ENCODE results near the gene BICDL1.

BICDL1 gene

GRCh38 chr12:119988472-119989360 is at the start of gene BICDL1 (continued):
- TF ChIP-seq ZBTB17 (tag by site-specific recombination; IDR thresholded peaks at IDR 0.05): peak; percentile 83
- TF ChIP-seq ZNF354C (tag by site-specific recombination; IDR thresholded peaks at IDR 0.05; ENCODE audit: borderline replicate concordance, low read depth): no peak
- TF ChIP-seq ZNF157 (tag by site-specific recombination; IDR thresholded peaks at IDR 0.05): no peak
- TF ChIP-seq HOXA7 (CRISPR knock-in tag; IDR thresholded peaks at IDR 0.05; ENCODE audit: borderline replicate concordance): no peak
- no peak for TF ChIP-seq ZNF701 (tag by site-specific recombination; IDR thresholded peaks at IDR 0.05)
- no peak for TF ChIP-seq ZNF626 (tag by site-specific recombination; IDR thresholded peaks at IDR 0.05)
- no peak for TF ChIP-seq ZNF175 (tag by site-specific recombination; IDR thresholded peaks at IDR 0.05)
- TF ChIP-seq ZBTB48 (tag by site-specific recombination; IDR thresholded peaks at IDR 0.05): peak; percentile 45; the same call in 1 of the 2 replicates
- peak; percentile 38; the same call in 1 of the 2 replicates for TF ChIP-seq ZSCAN30 (tag by site-specific recombination; IDR thresholded peaks at IDR 0.05)
- no peak for TF ChIP-seq ZNF211 (tag by site-specific recombination; IDR thresholded peaks at IDR 0.05; ENCODE audit: low read depth)
- 0 out of 2 replicates have a peak, but pooled peaks have one; percentile 51 for TF ChIP-seq ZNF10 (tag by site-specific recombination; IDR thresholded peaks at IDR 0.05)
- TF ChIP-seq ZNF660 (tag by site-specific recombination; IDR thresholded peaks at IDR 0.05): 0 out of 2 replicates have a peak, but pooled peaks have one; percentile 7
- no peak for TF ChIP-seq GFI1B (tag by site-specific recombination; IDR thresholded peaks at IDR 0.05)
- peak; percentile 91; the same call in 1 of the 2 replicates for TF ChIP-seq KLF8 (tag by site-specific recombination; IDR thresholded peaks at IDR 0.05)
- TF ChIP-seq ZNF426 (tag by site-specific recombination; IDR thresholded peaks at IDR 0.05): no peak
- TF ChIP-seq ZFP69B (tag by site-specific recombination; IDR thresholded peaks at IDR 0.05): no peak
- TF ChIP-seq ZBTB8A (tag by site-specific recombination; IDR thresholded peaks at IDR 0.05): peak; percentile 49; the same call in 1 of the 2 replicates
- TF ChIP-seq ZNF843 (tag by site-specific recombination; IDR thresholded peaks at IDR 0.05): no peak
- no peak for TF ChIP-seq ZNF658 (tag by site-specific recombination; IDR thresholded peaks at IDR 0.05)
- no peak for TF ChIP-seq ZNF416 (tag by site-specific recombination; IDR thresholded peaks at IDR 0.05)
- TF ChIP-seq ZFHX2 (tag by site-specific recombination; conservative IDR thresholded peaks at IDR 0.05): peak; percentile 95
- no peak for TF ChIP-seq ZNF24 (tag by site-specific recombination; IDR thresholded peaks at IDR 0.05)
- TF ChIP-seq MEIS1 (CRISPR knock-in tag; IDR thresholded peaks at IDR 0.05; ENCODE audit: borderline replicate concordance): no peak
- no peak for TF ChIP-seq ZNF221 (tag by site-specific recombination; IDR thresholded peaks at IDR 0.05; ENCODE audit: borderline replicate concordance)
- TF ChIP-seq SCRT2 (tag by site-specific recombination; IDR thresholded peaks at IDR 0.05): 0 out of 2 replicates have a peak, but pooled peaks have one; percentile 11
- no peak for TF ChIP-seq ZNF792 (tag by site-specific recombination; IDR thresholded peaks at IDR 0.05)
- TF ChIP-seq ZIC2 (tag by site-specific recombination; IDR thresholded peaks at IDR 0.05): peak; percentile 46
- TF ChIP-seq ZNF837 (tag by site-specific recombination; IDR thresholded peaks at IDR 0.05): no peak
- TF ChIP-seq ATF2 (tag by site-specific recombination; IDR thresholded peaks at IDR 0.05; ENCODE audit: low read depth): no peak
- no peak for TF ChIP-seq ZNF174 (tag by site-specific recombination; IDR thresholded peaks at IDR 0.05)
- no peak for TF ChIP-seq ZNF768 (tag by site-specific recombination; IDR thresholded peaks at IDR 0.05)
- no peak for TF ChIP-seq ZNF202 (tag by site-specific recombination; IDR thresholded peaks at IDR 0.05; ENCODE audit: borderline replicate concordance)
- TF ChIP-seq ZNF26 (tag by site-specific recombination; IDR thresholded peaks at IDR 0.05): no peak
- no peak for TF ChIP-seq WT1 (tag by site-specific recombination; IDR thresholded peaks at IDR 0.05)
- TF ChIP-seq ZNF561 (tag by site-specific recombination; IDR thresholded peaks at IDR 0.05; ENCODE audit: borderline replicate concordance): peak; percentile 58; the same call in 1 of the 2 replicates
- TF ChIP-seq PRDM10 (tag by site-specific recombination; IDR thresholded peaks at IDR 0.05): no peak
